Brain pericyte (primary cell): ENCODE results near the gene SLC12A8.

ENCODE experiments used
- DNase-seq: peaks from one replicate; pipeline ENCODE4 v3.0.0-alpha.2; 2012; ENCODE audit warnings: low read depth, low spot score

The SLC12A8 gene

GRCh38 chr3:125076464-125076863, 136.1 kb downstream of the SLC12A8 start:
- DNase-seq = no peak

DNA sequence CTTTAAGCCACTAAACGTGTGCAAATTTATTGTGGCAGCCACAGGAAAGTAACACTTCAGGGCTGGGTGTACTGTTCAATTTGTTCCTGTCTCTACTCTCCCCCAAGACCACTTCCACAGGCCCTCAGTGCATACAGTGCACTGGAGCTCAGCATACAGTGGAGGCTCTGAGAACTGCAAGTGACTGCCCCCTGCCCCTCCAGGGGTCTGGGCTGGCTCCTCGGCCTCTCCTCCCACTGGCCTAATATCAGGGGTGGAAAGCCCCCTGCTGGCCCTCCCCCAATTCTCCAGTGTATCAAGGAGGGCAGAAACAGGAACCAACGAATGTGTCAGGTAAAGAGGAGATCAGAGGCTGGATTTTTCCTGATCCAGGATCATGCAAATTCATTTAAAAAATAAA, 136.8 kb downstream of the SLC12A8 start:
- DNase-seq = no peak

GRCh38 chr3:125073390-125073905, 139.1 kb downstream of the SLC12A8 start:
- DNase-seq = no peak

GRCh38 chr3:125072749-125073389, 139.7 kb downstream of the SLC12A8 start:
- DNase-seq = no peak

DNA sequence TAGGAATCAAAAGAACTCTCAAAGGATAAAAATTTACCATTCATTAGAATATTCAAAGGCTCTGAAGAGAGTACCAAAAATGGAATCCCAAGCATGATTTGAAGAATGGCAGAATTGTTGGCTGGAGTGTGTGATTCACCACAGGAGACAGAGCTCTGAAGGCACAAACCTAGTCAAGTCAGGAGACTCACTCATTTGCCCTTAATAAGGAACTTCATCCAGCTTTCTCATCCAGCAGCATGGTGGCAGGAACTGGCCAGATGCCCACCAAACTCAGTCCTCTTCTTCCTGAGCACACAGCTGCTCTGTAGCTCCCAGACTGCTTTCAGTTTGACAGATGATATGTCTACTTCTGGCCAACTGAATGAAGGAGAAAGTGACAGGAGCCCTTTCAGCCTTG, 140.2 kb downstream of the SLC12A8 start:
- DNase-seq = no peak

DNA sequence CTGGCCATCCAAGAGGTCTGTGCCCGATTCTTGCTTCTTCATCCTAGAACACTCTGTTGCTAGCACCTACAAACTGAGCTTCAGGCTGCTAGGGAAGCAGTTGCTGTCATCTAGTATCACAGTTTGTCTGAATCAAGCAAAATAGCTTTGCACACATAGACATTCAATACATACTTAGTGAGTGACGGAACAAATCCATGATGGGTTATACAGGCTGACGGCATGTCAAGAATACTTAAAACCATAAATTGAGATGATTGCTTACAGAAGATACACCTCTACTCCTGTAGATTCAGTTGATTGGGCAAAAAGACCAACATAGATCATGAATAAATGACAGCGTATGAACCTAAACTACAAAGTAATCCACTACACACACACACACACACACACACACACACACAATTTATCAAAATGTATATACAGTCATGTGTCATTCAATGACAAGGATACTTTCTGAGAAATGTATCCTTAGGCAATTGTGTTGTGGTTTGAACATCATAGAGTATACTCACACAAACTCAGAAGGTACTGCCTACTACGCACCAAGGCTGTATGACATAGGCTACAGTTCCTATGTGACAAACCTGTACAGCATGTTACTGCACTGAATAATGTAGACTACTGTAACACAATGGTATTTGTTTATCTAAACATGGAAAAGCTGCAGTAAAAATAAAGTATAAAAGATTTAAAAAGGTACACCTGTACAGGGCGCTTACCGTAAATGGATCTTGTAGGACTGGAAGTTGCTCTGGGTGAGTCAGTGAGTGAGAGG, 142.4 kb downstream of the SLC12A8 start:
- no peak for DNase-seq

GRCh38 chr3:125069452-125069851, 143.1 kb downstream of the SLC12A8 start:
- no peak for DNase-seq

DNA sequence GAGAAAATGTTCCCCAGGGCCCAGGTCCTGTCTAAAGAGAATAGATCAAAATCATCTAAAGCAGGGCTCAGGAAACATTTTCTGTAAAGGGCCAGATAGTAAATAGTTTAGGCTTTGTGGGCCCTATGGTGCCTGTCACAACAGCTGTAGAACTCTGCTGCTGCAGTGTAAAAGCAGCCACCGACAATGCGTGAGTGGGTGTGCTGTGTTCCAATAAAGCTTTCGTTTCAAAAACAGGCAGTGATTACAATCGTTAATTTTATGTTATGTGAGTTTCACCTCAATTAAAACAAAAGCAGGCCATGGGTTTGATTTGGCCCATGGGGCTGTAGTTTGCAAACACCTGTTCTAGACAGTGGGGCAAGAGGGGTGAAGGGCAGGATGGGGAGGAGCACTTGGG, 144.3 kb downstream of the SLC12A8 start:
- DNase-seq = no peak

- no peak for DNase-seq
Measured at GRCh38 chr3:125067225-125067624, 145.3 kb downstream of the SLC12A8 start.

DNA sequence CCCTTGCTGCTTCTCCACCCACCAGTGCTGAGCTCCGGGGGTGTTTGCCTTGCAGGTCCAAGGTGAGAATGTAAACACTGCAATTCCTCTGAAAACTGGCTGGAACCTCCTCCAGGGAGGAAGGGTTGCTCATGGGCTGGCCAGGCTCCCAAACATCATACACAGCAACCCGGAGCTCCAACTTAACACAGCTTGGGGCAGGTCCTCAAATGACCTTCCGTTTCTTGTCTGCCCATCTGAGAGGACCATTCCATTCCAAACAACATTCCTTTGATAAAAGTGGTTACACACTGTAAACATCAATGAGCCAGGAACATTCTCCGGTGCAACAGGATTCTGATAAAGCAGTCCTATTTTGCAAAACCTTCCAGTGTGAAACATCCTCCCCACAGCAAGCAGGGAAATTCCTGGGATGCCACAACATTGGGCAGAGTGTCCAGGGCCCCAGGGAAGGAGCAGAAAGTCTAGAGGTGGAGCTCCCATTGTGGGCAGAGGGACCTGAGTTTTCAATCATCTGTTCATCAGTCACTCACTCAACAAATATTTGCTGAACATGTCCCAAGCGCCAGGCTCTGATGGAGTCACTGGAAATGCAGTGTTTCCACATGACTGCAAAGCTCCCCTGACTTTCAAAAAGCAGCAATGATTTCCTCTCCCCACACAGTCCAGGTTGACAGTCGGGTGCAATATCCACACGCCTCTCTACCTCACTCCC, 149.5 kb downstream of the SLC12A8 start:
- no peak for DNase-seq

- no peak for DNase-seq
Measured at GRCh38 chr3:125061646-125062045, 150.9 kb downstream of the SLC12A8 start.

DNA sequence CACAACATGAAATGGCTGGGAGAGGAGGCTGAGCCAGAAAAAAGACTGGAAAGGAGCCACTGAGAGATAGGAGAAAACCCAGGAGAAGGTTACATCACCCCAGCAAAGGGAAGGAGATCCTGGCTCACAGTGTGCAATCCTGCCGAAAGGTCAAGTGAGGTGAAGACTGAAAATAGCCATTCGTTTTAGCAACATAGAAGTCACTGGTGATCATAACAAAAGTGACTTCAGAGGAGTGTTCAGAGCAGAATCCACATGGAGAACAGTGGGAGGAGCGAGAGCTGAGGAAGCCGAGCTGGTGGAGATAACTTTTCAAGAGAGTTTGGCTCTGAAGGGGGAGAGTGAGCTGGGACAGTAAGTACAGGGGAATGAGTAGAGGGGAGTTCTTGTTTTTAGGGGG, 151.4 kb downstream of the SLC12A8 start:
- DNase-seq = no peak

DNA sequence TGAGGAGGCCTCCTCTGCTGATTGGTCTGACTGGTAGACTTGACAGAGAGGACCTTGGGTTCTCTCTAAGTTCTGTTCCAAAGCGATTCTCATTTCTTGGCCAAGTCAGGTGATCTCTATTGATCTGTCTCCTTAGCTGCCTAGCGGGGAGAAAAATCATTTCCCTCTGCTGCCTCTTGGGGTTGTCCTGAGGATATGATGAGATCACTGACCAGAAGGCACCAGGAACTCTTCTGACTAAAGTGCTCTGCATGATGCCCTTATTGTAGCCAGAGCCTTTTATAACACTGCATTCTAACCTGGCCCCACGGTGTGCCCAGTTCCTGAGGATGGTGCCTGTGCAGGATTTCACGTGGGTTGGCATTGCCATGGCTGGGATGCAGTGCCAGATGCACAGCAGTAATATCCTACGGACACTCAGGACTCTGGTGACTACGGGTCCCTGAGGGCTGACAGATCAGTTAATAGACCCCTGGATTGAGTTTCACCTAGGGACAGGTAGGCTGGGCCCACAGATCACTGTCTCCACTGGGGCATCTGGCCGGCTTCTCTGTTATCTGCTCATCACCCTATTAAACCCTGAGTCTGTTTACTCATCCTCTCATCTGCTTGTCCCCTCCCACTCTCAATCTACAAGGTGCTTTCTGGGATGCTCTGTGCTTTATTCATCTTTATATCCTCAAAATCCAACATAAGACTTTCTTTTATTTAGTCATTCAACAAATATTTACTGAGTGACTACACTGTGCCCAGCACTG, 152.9 kb downstream of the SLC12A8 start:
- DNase-seq = no peak

GRCh38 chr3:125058959-125059358, 153.6 kb downstream of the SLC12A8 start:
- no peak for DNase-seq

GRCh38 chr3:125058529-125058928, 154.0 kb downstream of the SLC12A8 start:
- no peak for DNase-seq

DNA sequence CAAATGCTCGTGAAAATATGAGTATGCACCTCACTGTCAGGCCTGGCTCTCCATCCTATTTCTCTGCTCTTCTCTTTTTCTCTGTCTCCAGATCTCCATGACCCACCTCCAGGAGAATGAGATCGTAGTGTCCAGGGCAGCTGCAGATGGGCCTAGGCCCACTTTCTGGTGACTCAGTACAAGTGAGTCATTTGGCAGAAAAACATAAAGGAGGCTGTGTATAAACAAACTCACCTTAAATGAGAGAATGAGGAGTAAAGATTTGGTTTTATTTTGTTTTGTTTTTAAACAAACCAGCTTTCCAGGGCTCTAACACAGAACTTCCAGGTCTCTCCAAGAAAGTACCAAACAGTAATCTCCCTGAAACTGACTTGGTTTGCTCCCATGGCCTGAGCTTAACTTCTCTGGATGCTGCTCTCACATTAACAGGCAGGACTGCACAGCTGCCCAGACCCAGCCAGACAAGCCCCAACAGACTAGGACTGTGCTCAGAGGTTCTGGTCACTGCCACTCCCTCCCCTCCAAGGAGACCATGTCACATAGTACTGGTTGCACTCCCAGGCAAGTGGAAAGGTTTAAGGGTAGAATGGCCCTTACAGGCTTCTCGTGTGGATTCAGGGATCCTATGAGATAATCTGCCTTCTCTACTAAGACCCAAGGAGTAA, 155.2 kb downstream of the SLC12A8 start:
- no peak for DNase-seq

DNA sequence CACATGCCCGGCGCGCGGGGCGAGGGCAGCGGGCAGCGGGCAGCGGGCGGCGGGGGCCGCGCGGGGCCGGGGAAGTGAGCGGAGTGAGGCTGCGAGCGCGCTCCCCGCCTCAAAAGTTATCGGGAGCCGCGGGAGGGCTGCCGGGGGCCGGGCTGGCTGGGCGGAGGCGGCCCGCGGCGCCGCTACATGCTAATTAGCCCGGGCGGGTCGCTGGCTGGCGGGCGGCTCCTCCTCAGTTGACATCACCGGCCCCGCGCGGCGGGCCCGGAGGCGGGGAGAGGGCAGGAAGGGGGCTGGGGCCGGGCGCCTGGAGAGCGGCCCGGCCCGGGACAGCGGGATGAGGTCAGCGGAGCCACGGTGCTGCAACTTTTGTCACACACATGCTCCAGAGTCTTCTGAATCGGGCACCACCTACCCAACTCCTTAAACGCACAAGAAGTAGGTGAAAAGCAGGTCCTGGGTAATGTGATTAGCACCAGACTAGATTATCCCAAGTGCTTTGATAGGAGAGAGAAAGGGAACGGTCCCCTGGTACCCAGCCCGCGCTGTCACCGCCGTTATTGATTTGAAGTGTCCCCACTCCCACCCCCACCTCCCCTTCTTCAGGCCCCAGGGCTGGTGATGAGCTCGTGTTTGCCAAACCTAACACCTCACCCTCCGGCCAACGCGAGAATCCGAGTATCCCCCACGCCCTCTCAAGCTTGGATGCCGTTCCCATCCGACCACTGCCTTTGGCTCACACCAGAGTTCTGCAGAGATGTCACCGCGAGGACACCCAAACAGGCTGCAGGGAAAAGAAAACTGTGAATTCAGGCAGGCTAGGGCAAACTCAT, 156.4 kb downstream of the SLC12A8 start, which contains the start of gene HEG1:
Gene HEG1, minus strand, starts transcription at position 85 of the 833 bp plus-strand sequence. CDS start 107 bp downstream, outside the sequence.
- DNase-seq = no peak

GRCh38 chr3:125055331-125055912, 157.1 kb downstream of the SLC12A8 start:
- DNase-seq = no peak

- DNase-seq = no peak
Measured at GRCh38 chr3:125054449-125055329, 157.9 kb downstream of the SLC12A8 start.
